LNCaP clone FGC (cell line): ENCODE data around the gene MSX2.

ENCODE experiments used
- DNase-seq: peaks from one replicate; pipeline ENCODE4 v3.0.0-alpha.2; 2011; ENCODE audit warnings: low read depth
- H3K4me3 ChIP-seq: 2 replicates; pipeline ENCODE4 v1.5.1; 2011; ENCODE audit warnings: mild to moderate bottlenecking, low read depth, low read length, control low read depth
- CTCF ChIP-seq: IDR thresholded peaks from 2 replicates; pipeline ENCODE4 v1.5.1; 2012; ENCODE audit warnings: mild to moderate bottlenecking; ENCODE audit not compliant: control insufficient read depth, insufficient read depth; ENCODE audit errors: extremely low read depth

The MSX2 gene

GRCh38 chr5:174722500-174722899 is 1.9 kb upstream of the MSX2 start:
- no peak overlapping the region for H3K4me3 ChIP-seq
- TF ChIP-seq CTCF, result no peak
- DNase-seq, result no peak

- DNase-seq, result no peak
- TF ChIP-seq CTCF, result no peak
- H3K4me3 ChIP-seq, result peak overlapping the region; percentile 66
Measured at GRCh38 chr5:174723315-174723978, 935 bp upstream of the MSX2 start.

- DNase-seq, result no peak
- TF ChIP-seq CTCF, result 0 out of 2 replicates have a peak, but pooled peaks have one; percentile 4
- H3K4me3 ChIP-seq, result peak overlapping the region; percentile 66
Measured at GRCh38 chr5:174723979-174724483, 351 bp upstream of the MSX2 start.

GRCh38 chr5:174725261-174725990 is 1.0 kb downstream of the MSX2 start:
- H3K4me3 ChIP-seq, result peak overlapping the region; percentile 66
- TF ChIP-seq CTCF, result no peak

GRCh38 chr5:174725991-174726601 is 1.7 kb downstream of the MSX2 start:
- TF ChIP-seq CTCF, result no peak
- DNase-seq, result no peak
- H3K4me3 ChIP-seq, result no peak overlapping the region

More at GRCh38 chr5:174725261-174725990, 1.0 kb downstream of the MSX2 start:
- DNase-seq, result no peak

- TF ChIP-seq CTCF, result no peak
- H3K4me3 ChIP-seq, result no peak overlapping the region
- DNase-seq, result no peak
Measured at GRCh38 chr5:174726916-174727793, 2.8 kb downstream of the MSX2 start.
